HFFc6 (cell line): ENCODE results near the gene MRPL51. TPM values are rescaled to one million over a fixed set of nuclear protein-coding genes. Genes with fewer than 3 reads are reported as not detected.
"Not testable (repeated sequence)": the region's sequence is repeated elsewhere in the genome, so short reads cannot be mapped to it uniquely, and the experiment has no call there.

Source experiments
- DNase-seq: peaks from one replicate; pipeline ENCODE4 v3.0.0-alpha.2; 2018
- H3K27ac Mint-ChIP-seq: 2 replicates; pipeline ENCODE4 v1.8.0; 2020; ENCODE audit warnings: mild to moderate bottlenecking, mixed read lengths
- H3K27me3 Mint-ChIP-seq: 2 replicates; pipeline ENCODE4 v1.8.0; 2021; ENCODE audit warnings: mild to moderate bottlenecking, moderate library complexity, mixed read lengths; ENCODE audit not compliant: insufficient read depth
- H3K36me3 Mint-ChIP-seq: 2 replicates; pipeline ENCODE4 v1.8.0; 2021; ENCODE audit warnings: low read depth, mixed read lengths
- H3K4me1 Mint-ChIP-seq: 2 replicates; pipeline ENCODE4 v1.8.0; 2020; ENCODE audit warnings: low read depth, mixed read lengths
- H3K4me3 Mint-ChIP-seq: 2 replicates; pipeline ENCODE4 v1.8.0; 2020; ENCODE audit warnings: mild to moderate bottlenecking, moderate library complexity, mixed read lengths
- H3K9me3 Mint-ChIP-seq: 2 replicates; pipeline ENCODE4 v1.8.0; 2020; ENCODE audit warnings: mild to moderate bottlenecking, mixed read lengths
- total RNA-seq, 6 experiments: library from RNA; stranded (reverse); fragmentation: NEBNext Ultra II Directional; extraction: Animal tissue kit (Norgen Biotek cat#: 25700); gene quantifications; 2 replicates in 1 of 6; 3 replicates in 5 of 6; pipeline ENCODE4 v1.2.3, GENCODE V29; 2021
- TF ChIP-seq, protein P1 (sequence below): fragments of 200-600 bp; sonication (generic); IDR thresholded peaks from 2 replicates; pipeline ENCODE4 v1.5.0; 2021; ENCODE audit warnings: antibody characterized with exemption, mild to moderate bottlenecking

Gene MRPL51
- total RNA-seq, 6 experiments from 2014 or later, result 227 to 290 (median 257) TPM

DNA sequence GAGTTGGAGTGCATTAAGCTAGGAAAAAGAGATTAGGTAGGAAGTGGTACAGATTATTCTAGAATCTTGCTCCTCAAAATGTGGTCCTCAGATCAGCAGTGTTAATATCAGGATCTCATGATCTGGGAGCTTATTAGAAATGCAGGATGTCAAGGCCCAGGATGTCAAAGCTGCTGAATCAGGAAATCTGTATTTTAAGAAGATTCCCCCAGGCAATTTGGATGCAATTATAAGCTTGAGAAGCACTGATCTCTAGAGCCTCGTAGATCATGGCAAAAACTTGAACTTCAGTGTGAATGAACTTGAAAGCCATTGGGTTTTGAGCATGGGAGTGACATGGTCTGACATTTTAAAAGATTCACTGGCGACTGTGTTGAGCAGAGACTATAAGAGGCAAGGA, 7.4 kb upstream of the MRPL51 start:
- Mint-ChIP-seq H3K4me3 (no peak overlapping the region), H3K27ac (no peak overlapping the region; the same call in 1 of the 2 replicates), H3K36me3 (peaks cover 8% of the 10 kb centered on the region; the same call in 1 of the 2 replicates), H3K4me1 (peaks cover 3% of the 10 kb centered on the region), H3K9me3 (no peaks in the 10 kb centered on the region), H3K27me3 (no peaks in the 10 kb centered on the region)
- no peak for DNase-seq
- TF ChIP-seq, protein P1, sequence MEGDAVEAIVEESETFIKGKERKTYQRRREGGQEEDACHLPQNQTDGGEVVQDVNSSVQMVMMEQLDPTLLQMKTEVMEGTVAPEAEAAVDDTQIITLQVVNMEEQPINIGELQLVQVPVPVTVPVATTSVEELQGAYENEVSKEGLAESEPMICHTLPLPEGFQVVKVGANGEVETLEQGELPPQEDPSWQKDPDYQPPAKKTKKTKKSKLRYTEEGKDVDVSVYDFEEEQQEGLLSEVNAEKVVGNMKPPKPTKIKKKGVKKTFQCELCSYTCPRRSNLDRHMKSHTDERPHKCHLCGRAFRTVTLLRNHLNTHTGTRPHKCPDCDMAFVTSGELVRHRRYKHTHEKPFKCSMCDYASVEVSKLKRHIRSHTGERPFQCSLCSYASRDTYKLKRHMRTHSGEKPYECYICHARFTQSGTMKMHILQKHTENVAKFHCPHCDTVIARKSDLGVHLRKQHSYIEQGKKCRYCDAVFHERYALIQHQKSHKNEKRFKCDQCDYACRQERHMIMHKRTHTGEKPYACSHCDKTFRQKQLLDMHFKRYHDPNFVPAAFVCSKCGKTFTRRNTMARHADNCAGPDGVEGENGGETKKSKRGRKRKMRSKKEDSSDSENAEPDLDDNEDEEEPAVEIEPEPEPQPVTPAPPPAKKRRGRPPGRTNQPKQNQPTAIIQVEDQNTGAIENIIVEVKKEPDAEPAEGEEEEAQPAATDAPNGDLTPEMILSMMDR, result no peak

DNA sequence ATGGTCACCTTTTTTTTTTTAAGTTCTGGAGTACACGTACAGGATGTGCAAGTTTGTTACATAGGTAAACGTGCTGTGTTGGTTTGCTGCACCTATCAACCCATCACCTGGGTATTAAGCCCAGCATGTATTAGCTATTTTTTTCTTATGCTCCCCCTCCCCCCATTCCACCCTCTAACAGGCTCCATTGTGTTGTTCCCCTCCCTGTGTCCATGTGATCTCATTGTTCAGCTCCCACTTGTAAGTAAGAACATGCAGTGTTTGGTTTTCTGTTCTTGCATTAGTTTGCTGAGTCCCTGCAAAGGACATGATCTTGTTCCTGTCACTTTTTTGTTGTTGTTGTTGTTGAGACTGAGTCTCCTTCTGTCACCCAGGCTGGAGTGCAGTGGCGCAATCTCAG, 4.2 kb upstream of the MRPL51 start:
- H3K27me3 Mint-ChIP-seq, H3K27ac Mint-ChIP-seq, H3K4me3 Mint-ChIP-seq: not testable (repeated sequence)

DNA sequence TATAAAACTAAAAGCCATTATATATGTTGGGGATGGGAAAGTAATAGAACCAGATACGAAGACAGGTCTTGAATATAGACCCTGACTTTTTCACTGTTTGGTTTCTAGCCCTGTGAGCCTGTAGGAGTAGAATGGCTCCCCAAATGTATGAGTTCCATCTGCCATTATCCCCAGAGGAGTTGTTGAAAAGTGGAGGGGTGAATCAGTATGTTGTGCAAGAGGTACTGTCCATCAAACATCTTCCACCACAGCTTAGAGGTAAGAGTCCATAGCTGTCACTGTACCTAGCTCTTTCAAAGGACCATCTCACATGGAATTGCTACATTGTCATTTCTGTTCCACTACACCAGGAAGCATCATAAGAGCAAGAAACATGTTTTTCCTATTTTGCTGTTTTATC, 1.9 kb upstream of the MRPL51 start:
- peaks cover 22% of the 10 kb centered on the region for H3K36me3 Mint-ChIP-seq
- TF ChIP-seq, protein P1, result no peak
- H3K4me1 Mint-ChIP-seq, result peaks cover 26% of the 10 kb centered on the region
- no peaks in the 10 kb centered on the region for H3K9me3 Mint-ChIP-seq
- H3K27ac Mint-ChIP-seq, result peak overlapping the region; percentile 95
- DNase-seq, result no peak
- 0 out of 2 replicates have a peak, but pooled peaks cover 3% of the 10 kb centered on the region for H3K27me3 Mint-ChIP-seq
- peak overlapping the region; percentile 99 for H3K4me3 Mint-ChIP-seq

More for the DNA sequence above, 4.2 kb upstream of the MRPL51 start:
- not testable (repeated sequence) for H3K9me3 Mint-ChIP-seq, DNase-seq
- peaks cover 18% of the 10 kb centered on the region for H3K4me1 Mint-ChIP-seq
- peaks cover 15% of the 10 kb centered on the region for H3K36me3 Mint-ChIP-seq

DNA sequence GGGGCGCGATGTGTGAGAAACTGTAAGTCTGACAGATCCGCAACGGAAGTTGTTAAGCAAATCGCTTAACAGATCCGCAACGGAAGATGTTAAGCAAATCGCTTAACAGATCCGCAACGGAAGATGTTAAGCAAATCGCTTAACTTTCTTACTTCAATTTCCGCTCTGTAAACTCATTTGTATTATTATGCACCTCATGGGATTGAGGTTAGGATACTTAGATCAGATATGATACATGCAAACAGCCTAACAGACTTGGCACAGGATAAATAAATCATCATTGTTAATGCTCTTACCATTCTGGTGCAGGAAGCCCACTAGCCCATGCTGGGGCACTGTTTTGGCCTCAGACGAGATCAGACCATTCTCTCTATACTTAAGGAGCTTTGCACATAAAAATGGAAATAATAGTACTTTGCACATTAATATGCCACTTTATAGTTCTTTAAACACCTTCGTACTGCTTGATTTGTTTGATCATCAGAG, 1.2 kb upstream of the MRPL51 start:
- Mint-ChIP-seq H3K27ac (peak overlapping the region; percentile 95), H3K9me3 (no peaks in the 10 kb centered on the region), H3K36me3 (peaks cover 22% of the 10 kb centered on the region), H3K27me3 (0 out of 2 replicates have a peak, but pooled peaks cover 3% of the 10 kb centered on the region), H3K4me3 (peak overlapping the region; percentile 99), H3K4me1 (peaks cover 26% of the 10 kb centered on the region)
- TF ChIP-seq, protein P1, result peak; percentile 42; the same call in 1 of the 2 replicates
- peak; percentile 19 for DNase-seq

DNA sequence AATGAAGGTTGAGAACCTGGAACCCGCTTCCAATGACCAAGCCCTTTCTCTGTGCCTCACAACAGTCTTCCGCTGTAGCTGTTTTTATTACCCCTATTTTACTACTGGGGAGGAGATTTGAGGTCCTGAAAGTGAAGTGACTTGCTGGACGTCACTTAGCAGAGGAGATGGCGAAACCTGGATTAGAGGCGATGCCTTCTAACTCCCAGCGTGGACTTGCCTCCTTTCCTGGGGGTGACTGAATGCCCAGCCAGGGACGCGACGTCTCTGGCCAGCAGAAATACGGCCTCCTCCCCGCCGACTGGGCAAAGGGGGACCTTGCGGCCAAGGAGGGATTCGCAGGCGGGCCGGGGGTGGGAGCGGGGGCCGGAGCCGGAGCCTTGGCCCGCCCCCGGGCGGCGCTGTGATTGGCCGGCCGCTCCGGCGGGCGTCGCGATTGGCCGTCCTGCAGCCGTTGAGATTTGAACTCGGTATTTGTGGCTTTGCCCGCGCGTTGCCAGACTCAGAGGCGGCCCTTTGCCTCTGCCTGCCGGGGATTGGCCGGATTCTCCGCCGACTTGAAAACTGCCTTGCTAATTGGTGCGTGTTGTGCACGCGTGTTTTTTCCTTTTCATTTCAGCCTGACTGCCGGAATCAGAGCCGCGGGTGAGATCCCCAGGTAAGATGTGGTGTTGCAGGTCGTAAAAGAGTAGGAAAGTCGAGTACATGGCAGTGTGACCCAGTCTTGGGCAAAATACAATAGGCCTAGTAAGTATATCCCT, 615 bp upstream of the MRPL51 start, which contains the start of gene NCAPD2:
TSS of gene NCAPD2 (plus strand) at position 606 of the 761 bp plus-strand sequence. CDS start 997 bp downstream, outside the sequence.
- peak within 1 kb of the TSS; percentile 99 for H3K4me3 Mint-ChIP-seq
- H3K4me1 Mint-ChIP-seq, result peaks cover 26% of the 10 kb centered on the region
- H3K27ac Mint-ChIP-seq, result peak within 1 kb of the TSS; percentile 98
- H3K36me3 Mint-ChIP-seq, result peaks cover 22% of the 10 kb centered on the region
- H3K27me3 Mint-ChIP-seq, result 0 out of 2 replicates have a peak, but pooled peaks cover 5% of the 10 kb centered on the region
- H3K9me3 Mint-ChIP-seq, result no peaks in the 10 kb centered on the region
- TF ChIP-seq, protein P1, result peak; percentile 66
- DNase-seq, result peak; percentile 97

DNA sequence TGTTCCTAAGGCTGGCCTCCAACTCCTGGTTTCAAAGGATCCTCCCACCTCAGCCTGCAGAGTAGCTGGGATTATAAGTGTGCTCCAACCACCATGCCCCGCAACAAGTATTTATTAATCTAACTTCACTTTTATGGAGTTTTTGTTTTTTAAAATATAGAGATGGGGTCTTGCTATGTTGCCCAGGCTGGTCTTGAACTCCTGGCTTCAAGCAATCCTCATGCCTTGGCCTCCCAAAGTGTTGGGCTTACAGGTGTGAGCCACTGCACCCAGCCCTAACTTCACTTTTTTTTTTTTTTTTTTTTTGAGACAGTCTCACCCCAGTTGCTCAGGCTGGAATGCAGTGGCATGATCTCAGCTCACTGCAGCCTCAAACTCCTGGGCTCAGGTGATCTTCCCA, 2.4 kb downstream of the MRPL51 start:
- H3K27me3 Mint-ChIP-seq, H3K27ac Mint-ChIP-seq, H3K4me3 Mint-ChIP-seq, H3K9me3 Mint-ChIP-seq, DNase-seq: not testable (repeated sequence)
- Mint-ChIP-seq H3K36me3 (peaks cover 22% of the 10 kb centered on the region), H3K4me1 (peaks cover 25% of the 10 kb centered on the region)
